GM19240 (cell line): ENCODE results near the gene MYO10.
"Not testable (repeated sequence)": the region's sequence is repeated elsewhere in the genome, so short reads cannot be mapped to it uniquely, and the experiment has no call there.

Source experiments
- DNase-seq: peaks from one replicate; pipeline ENCODE4 v3.0.0; 2011; ENCODE audit warnings: low spot score; ENCODE audit not compliant: insufficient read length

Gene MYO10

GRCh38 chr5:16721151-16722096 lies 214.7 kb downstream of the MYO10 start:
- DNase-seq, result no peak

DNA sequence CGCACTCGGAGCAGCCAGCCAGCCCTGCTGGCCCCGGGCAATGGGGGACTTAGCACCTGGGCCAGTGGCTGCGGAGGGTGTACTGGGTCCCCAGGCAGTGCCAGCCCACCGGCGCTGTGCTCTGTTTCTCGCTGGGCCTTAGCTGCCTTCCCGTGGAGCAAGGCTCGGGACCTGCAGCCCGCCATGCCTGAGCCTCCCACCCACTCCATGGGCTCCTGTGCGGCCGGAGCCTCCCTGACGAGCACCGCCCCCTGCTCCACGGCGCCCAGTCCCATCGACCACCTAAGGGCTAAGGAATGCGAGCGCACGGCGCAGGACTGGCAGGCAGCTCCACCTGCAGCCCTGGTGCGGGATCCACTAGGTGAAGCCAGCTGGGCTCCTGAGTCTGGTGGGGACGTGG lies 218.1 kb downstream of the MYO10 start:
- DNase-seq, result not testable (repeated sequence)

GRCh38 chr5:16713386-16713928 lies 222.6 kb downstream of the MYO10 start:
- DNase-seq, result no peak

- no peak for DNase-seq
Measured at GRCh38 chr5:16712620-16713019, 223.5 kb downstream of the MYO10 start.

GRCh38 chr5:16712178-16712577 lies 223.9 kb downstream of the MYO10 start:
- no peak for DNase-seq

GRCh38 chr5:16709691-16710433 lies 226.2 kb downstream of the MYO10 start:
- DNase-seq, result no peak

- DNase-seq, result no peak
Measured at GRCh38 chr5:16707869-16708192, 228.3 kb downstream of the MYO10 start.

GRCh38 chr5:16707168-16707868 lies 228.8 kb downstream of the MYO10 start:
- DNase-seq, result no peak

- no peak for DNase-seq
Measured at GRCh38 chr5:16704945-16705344, 231.1 kb downstream of the MYO10 start.

- DNase-seq, result no peak
Measured at GRCh38 chr5:16702964-16703363, 233.1 kb downstream of the MYO10 start.

DNA sequence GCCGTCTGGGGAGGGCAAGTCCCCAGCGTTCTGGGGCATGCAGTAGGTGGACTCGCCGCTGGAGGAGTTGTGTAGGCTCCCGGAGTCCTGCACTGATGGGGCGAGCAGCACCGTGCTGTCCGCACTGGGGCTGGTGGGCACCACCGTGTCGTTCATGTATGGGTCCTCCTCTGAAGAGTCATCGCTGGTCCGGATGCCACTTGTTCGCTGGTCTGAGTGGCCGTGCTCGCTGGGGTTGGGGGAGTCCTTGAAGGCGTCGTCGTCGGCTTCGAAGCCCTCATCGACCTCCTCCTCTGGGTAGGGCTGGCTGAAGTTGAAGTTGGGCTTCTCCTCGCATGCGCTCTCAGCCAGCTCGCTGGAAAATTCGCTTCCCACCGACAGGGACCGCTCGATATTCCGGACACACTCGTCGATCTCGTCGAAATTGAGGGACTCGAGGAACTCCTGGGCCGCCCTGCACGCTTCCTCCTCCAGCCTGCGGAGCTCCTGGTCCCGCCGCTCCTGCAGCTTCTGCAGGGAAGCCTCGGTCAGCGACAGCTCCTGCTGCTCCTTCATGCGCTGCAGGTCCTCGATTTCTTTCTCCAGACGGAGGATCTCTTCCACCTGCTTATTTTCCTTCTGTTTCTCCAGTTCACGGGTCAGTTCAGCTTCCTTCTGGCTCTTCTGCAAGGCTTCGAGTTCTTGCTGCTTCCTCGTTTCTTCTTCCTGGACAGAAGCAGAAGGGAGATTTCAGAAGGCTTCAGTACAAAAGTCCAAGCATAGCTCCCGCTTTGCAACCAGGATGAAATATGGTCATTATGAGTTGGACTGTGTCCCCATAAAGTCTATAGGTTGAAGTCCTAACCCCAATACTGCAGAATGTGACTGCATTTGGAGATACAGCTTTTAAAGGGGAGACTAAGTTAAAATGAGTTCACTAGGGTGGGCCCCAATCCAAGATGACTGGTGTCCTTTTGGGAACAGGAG lies 234.7 kb downstream of the MYO10 start:
- DNase-seq, result no peak

- no peak for DNase-seq
Measured at GRCh38 chr5:16700081-16700480, 236.0 kb downstream of the MYO10 start.

GRCh38 chr5:16695779-16696178 lies 240.3 kb downstream of the MYO10 start:
- DNase-seq, result no peak

- no peak for DNase-seq
Measured at GRCh38 chr5:16693879-16694278, 242.2 kb downstream of the MYO10 start.

DNA sequence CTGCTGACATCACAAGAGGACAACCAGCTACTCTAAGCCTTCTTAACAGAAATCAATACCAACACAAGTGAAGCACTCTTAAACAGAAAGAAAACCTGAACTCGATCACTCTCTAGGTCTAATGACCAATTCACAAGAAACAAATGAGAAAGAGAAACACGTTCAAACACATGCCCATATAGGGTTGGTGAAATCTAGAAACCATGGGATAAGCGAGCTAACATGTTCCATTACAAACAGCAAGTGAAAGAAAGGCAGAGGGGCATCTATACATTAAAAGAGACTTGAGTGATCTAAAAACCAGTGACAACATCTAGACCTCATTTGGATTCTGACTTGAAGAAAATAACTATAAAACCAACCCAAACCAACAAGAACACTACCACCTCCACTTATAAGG lies 244.4 kb downstream of the MYO10 start:
- no peak for DNase-seq

- DNase-seq, result peak; percentile 23
Measured at GRCh38 chr5:16690243-16690852, 245.7 kb downstream of the MYO10 start.

DNA sequence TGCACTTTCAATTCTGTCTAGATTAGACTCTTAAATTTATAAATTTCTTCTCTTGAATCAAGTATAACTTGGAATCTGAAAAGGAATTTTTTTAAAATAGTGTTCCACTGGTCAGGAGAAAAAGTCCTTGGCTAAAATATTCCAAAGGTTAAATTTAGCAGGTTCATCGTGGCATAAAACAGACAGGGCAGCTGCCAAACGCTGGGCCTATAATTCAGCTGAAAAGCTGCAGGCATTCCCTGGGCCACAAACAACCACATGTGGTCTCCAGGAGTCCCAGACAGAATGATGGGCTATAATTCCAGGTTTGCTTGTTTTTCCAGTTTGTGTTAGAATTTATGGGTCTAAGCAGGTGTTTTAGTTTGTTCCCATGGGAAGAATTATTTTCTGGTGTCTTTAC lies 248.2 kb downstream of the MYO10 start:
- no peak for DNase-seq

DNA sequence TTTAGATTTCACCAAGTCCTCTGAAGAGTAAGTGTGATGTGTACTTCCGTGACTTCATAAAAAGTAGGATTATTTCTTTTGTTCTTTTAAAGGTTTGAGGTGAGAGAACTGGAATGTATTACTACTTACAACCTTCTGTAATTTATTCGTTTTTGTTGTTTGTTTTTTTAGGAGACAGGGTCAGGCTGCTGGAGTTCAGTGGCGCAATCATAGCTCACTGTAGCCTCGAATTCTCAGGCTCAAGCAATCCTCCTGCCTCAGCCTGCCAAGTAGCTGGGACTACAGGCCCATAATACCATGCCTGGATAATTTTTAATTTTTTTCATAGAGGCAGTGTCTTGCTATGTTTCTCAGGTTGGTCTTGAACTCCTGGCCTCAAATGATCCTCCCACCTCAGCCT lies 251.0 kb downstream of the MYO10 start:
- DNase-seq, result no peak

DNA sequence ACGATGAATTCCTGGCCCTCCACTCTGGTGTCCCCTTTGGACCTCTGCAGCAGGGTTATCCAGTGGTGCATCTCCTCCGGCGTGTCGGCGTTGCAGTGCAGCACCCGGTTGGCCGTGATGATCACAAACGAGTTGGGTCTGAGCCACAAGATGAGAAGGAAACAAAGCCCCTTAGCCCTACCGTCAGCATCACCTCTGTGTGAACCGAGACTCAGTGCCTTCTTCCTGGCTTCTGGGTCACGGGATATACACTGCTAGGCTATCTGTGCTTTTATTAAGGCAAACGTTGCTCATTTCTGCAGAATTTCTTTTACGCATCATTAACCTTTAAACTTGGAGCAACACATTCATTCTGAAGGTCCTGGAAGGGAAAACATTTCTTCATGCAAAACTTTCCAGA lies 254.2 kb downstream of the MYO10 start:
- DNase-seq, result no peak

GRCh38 chr5:16679863-16680262 lies 256.2 kb downstream of the MYO10 start:
- DNase-seq, result no peak
